ENCODE measurements around the gene YIPF3. TPM values are rescaled to one million over a fixed set of nuclear protein-coding genes. Genes with fewer than 3 reads are reported as not detected.

The YIPF3 gene
- total and polyA plus RNA-seq, 9 of the 15 experiments (the other 6 are each of a cell fraction or from before 2014, with no cell fraction given), result 27.5 to 75.3 (median 57.6) TPM

GRCh38 chr6:43516697-43517504, at the start of gene YIPF3, which contains the start of gene POLR1C (continued):
- TF ChIP-seq ZBTB11 (CRISPR knock-in tag; IDR thresholded peaks at IDR 0.05), result peak; percentile 91 to 99 (median 97); a peak in 5 of 6 replicates
- TF ChIP-seq CUX1 (CRISPR knock-in tag; IDR thresholded peaks at IDR 0.05), result no peak
- TF ChIP-seq ESRRB (CRISPR knock-in tag; IDR thresholded peaks at IDR 0.05; ENCODE audit: borderline replicate concordance), result 0 out of 2 replicates have a peak, but pooled peaks have one; percentile 21
- no peak for TF ChIP-seq ATF4 (CRISPR knock-in tag; IDR thresholded peaks at IDR 0.05)
- peak; percentile 92 for TF ChIP-seq POLR2H (tag; IDR thresholded peaks at IDR 0.05; ENCODE audit: low read depth)
- 0 out of 2 replicates have a peak, but pooled peaks have one; percentile 28 for TF ChIP-seq SMARCE1 (IDR thresholded peaks at IDR 0.05)
- TF ChIP-seq RHOXF2B (CRISPR knock-in tag; conservative IDR thresholded peaks at IDR 0.05), result no peak
- peak; percentile 63 for TF ChIP-seq E2F1 (CRISPR knock-in tag; IDR thresholded peaks at IDR 0.05)
- peak; percentile 18; the same call in 1 of the 2 replicates for TF ChIP-seq BRD4 (IDR thresholded peaks at IDR 0.05)
- TF ChIP-seq UBTF (IDR thresholded peaks at IDR 0.05; ENCODE audit: borderline replicate concordance in 1 of 2, low read depth in 2 of 2, low read length in 2 of 2), result peak in 1 of 2 experiments; percentile 99; a peak in 3 of 4 replicates
